Smooth muscle cell (in vitro differentiated cells): ENCODE results near the gene SLC17A2. TPM values are rescaled to one million over a fixed set of nuclear protein-coding genes. Genes with fewer than 3 reads are reported as not detected.

Experiments used
- DNase-seq: peaks from one replicate; lab custom pipeline; 2025; ENCODE audit not compliant: unreplicated experiment; lab: John Stamatoyannopoulos, UW
- H2AFZ ChIP-seq: fragments of 200-600 bp; sonication (generic); 2 replicates; pipeline ENCODE4 v1.6.0; 2016; ENCODE audit warnings: antibody characterized with exemption, low read depth, mild to moderate bottlenecking
- H3F3A ChIP-seq: fragments of 200-600 bp; sonication (generic); 2 replicates; pipeline ENCODE4 v1.6.0; 2017; ENCODE audit warnings: antibody characterized with exemption, low read depth
- H3K27ac ChIP-seq: fragments of 200-600 bp; sonication (generic); 2 replicates; pipeline ENCODE4 v1.5.1; 2016; ENCODE audit warnings: low read depth, mild to moderate bottlenecking
- H3K27me3 ChIP-seq: fragments of 200-600 bp; sonication (generic); 2 replicates; pipeline ENCODE4 v1.6.1; 2016; ENCODE audit warnings: low read depth, mild to moderate bottlenecking
- H3K36me3 ChIP-seq: fragments of 200-600 bp; sonication (generic); 2 replicates; pipeline ENCODE4 v1.5.1; 2016; ENCODE audit warnings: low read depth
- H3K4me1 ChIP-seq: fragments of 200-600 bp; sonication (generic); 2 replicates; pipeline ENCODE4 v1.5.1; 2016; ENCODE audit warnings: low read depth
- H3K4me2 ChIP-seq: fragments of 200-600 bp; sonication (generic); 2 replicates; pipeline ENCODE4 v1.6.0; 2016; ENCODE audit warnings: mild to moderate bottlenecking
- H3K4me3 ChIP-seq: fragments of 200-600 bp; sonication (generic); 2 replicates; pipeline ENCODE4 v1.5.1; 2016; ENCODE audit warnings: mild to moderate bottlenecking
- H3K79me2 ChIP-seq: fragments of 200-600 bp; sonication (generic); 2 replicates; pipeline ENCODE4 v1.6.0; 2016; ENCODE audit warnings: low read depth, mild to moderate bottlenecking
- H3K9ac ChIP-seq: fragments of 200-600 bp; sonication (generic); 2 replicates; pipeline ENCODE4 v1.6.0; 2016; ENCODE audit warnings: low read depth
- H3K9me3 ChIP-seq: fragments of 200-600 bp; sonication (generic); replicated peaks from 2 replicates; pipeline ENCODE4 v1.5.1; 2016; ENCODE audit warnings: low read depth
- H4K20me1 ChIP-seq: fragments of 200-600 bp; sonication (generic); 2 replicates; pipeline ENCODE4 v1.6.0; 2016; ENCODE audit warnings: low read depth
- CTCF ChIP-seq: fragments of 200-600 bp; sonication (generic); IDR thresholded peaks from 2 replicates; pipeline ENCODE4 v1.5.1; 2017; ENCODE audit warnings: borderline replicate concordance, mild to moderate bottlenecking, antibody characterized with exemption; ENCODE audit not compliant: insufficient read depth, poor library complexity, severe bottlenecking
- WGBS: methylation state at CpG from one replicate; pipeline ENCODE4 v1.1.7; 2016; ENCODE audit warnings: low lambda C conversion rate; 5-methylcytosine and 5-hydroxymethylcytosine counted together
- polyA plus RNA-seq: library from polyadenylated mRNA; unstranded; fragments of >200 nt; fragmentation: Nextera tagmentation; extraction: Ambion mirVana; gene quantifications from 2 replicates; pipeline ENCODE4 v1.2.1, GENCODE V29; 2016
- total RNA-seq: library from RNA; depleted of rRNA; stranded (reverse); fragments of >200 nt; gene quantifications from 2 replicates; pipeline ENCODE4 v1.2.3, GENCODE V29; 2014

SLC17A2 gene
- total and polyA plus RNA-seq, 2 experiments from 2014 or later: not detected

GRCh38 chr6:25913741-25914140 is 16.8 kb downstream of the SLC17A2 start:
- no peaks in the 10 kb centered on the region for H3F3A ChIP-seq
- no peaks in the 10 kb centered on the region for H3K79me2 ChIP-seq
- no peaks in the 10 kb centered on the region for H3K4me1 ChIP-seq
- no peak for DNase-seq
- H2AFZ ChIP-seq: no peak overlapping the region
- H3K4me3 ChIP-seq: no peak overlapping the region
- no peak for TF ChIP-seq CTCF
- WGBS: 83% methylated on average over 3 of the region's 3 CpGs
- no peak overlapping the region for H3K9ac ChIP-seq
- no peaks in the 10 kb centered on the region for H3K36me3 ChIP-seq
- no peaks in the 10 kb centered on the region for H3K27me3 ChIP-seq
- no peaks in the 10 kb centered on the region for H3K9me3 ChIP-seq
- H3K27ac ChIP-seq: no peak overlapping the region
- no peaks in the 10 kb centered on the region for H4K20me1 ChIP-seq
- no peak overlapping the region for H3K4me2 ChIP-seq

GRCh38 chr6:25911351-25911750 is 19.1 kb downstream of the SLC17A2 start:
- no peak for TF ChIP-seq CTCF
- no peaks in the 10 kb centered on the region for H3K4me1 ChIP-seq
- no peak for DNase-seq
- 90% methylated on average over 4 of the region's 4 CpGs for WGBS
- H3K79me2 ChIP-seq: no peaks in the 10 kb centered on the region
- no peaks in the 10 kb centered on the region for H3K9me3 ChIP-seq
- H3K4me2 ChIP-seq: no peak overlapping the region
- H2AFZ ChIP-seq: no peak overlapping the region
- no peak overlapping the region for H3K4me3 ChIP-seq
- H3F3A ChIP-seq: no peaks in the 10 kb centered on the region
- H4K20me1 ChIP-seq: no peaks in the 10 kb centered on the region
- no peak overlapping the region for H3K27ac ChIP-seq
- no peak overlapping the region for H3K9ac ChIP-seq
- peaks cover 4% of the 10 kb centered on the region for H3K27me3 ChIP-seq
- H3K36me3 ChIP-seq: no peaks in the 10 kb centered on the region

GRCh38 chr6:25907475-25908014 is 22.9 kb downstream of the SLC17A2 start:
- H3K27me3 ChIP-seq: peaks cover 4% of the 10 kb centered on the region
- H3K4me2 ChIP-seq: no peak overlapping the region
- H4K20me1 ChIP-seq: no peaks in the 10 kb centered on the region
- WGBS: 80% methylated on average over 1 of the region's 1 CpG
- H3K9me3 ChIP-seq: no peaks in the 10 kb centered on the region
- no peaks in the 10 kb centered on the region for H3K36me3 ChIP-seq
- no peak overlapping the region for H3K27ac ChIP-seq
- H3K4me1 ChIP-seq: no peaks in the 10 kb centered on the region
- DNase-seq: no peak
- H3K79me2 ChIP-seq: no peaks in the 10 kb centered on the region
- H3K4me3 ChIP-seq: no peak overlapping the region
- H2AFZ ChIP-seq: no peak overlapping the region
- H3F3A ChIP-seq: no peaks in the 10 kb centered on the region
- no peak overlapping the region for H3K9ac ChIP-seq
- TF ChIP-seq CTCF: no peak

- no peak for TF ChIP-seq CTCF
These were observed 26.9 kb downstream of the SLC17A2 start for GRCh38 chr6:25903467-25904099.

More at GRCh38 chr6:25903467-25904099, 26.9 kb downstream of the SLC17A2 start:
- H3K27me3 ChIP-seq: peaks cover 4% of the 10 kb centered on the region
- H3K27ac ChIP-seq: no peak overlapping the region
- H4K20me1 ChIP-seq: no peaks in the 10 kb centered on the region
- H3K36me3 ChIP-seq: no peaks in the 10 kb centered on the region
- H3K9me3 ChIP-seq: no peaks in the 10 kb centered on the region
- DNase-seq: no peak
- no peak overlapping the region for H3K4me3 ChIP-seq
- H3K9ac ChIP-seq: no peak overlapping the region
- 86% methylated on average over 4 of the region's 4 CpGs for WGBS
- no peaks in the 10 kb centered on the region for H3K4me1 ChIP-seq
- no peak overlapping the region for H2AFZ ChIP-seq
- no peak overlapping the region for H3K4me2 ChIP-seq
- H3F3A ChIP-seq: no peaks in the 10 kb centered on the region
- H3K79me2 ChIP-seq: no peaks in the 10 kb centered on the region
